Measurements from ENCODE around the gene AGBL1. TPM values are rescaled to one million over a fixed set of nuclear protein-coding genes. Genes with fewer than 3 reads are reported as not detected.

AGBL1 gene
- total RNA-seq, 6 experiments from 2014 or later: not detected

DNA sequence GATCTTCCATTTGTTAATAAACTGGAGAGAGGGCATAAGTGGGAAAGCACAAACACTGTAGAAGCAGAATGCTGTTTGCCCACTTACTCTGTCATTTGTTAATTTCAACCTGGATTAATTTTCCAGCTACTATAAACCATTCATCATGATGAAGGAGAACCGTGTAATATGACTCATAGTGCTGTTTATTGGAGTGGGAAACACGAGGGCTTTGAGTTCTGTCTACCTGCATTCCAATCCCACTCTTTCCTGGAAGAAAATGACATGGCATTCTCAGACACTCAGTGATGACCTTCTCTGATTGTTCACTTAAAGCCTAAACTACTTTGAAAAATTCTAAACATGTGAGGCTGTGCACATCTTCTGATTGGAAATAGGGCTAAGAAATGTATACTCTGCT lies 826.7 kb downstream of the AGBL1 start:
- DNase-seq: no peak
- H3K4me1 Mint-ChIP-seq (ENCODE audit: low read depth): no peaks in the 10 kb centered on the region
- no peak overlapping the region for H3K27ac Mint-ChIP-seq
- TF ChIP-seq, protein P1, sequence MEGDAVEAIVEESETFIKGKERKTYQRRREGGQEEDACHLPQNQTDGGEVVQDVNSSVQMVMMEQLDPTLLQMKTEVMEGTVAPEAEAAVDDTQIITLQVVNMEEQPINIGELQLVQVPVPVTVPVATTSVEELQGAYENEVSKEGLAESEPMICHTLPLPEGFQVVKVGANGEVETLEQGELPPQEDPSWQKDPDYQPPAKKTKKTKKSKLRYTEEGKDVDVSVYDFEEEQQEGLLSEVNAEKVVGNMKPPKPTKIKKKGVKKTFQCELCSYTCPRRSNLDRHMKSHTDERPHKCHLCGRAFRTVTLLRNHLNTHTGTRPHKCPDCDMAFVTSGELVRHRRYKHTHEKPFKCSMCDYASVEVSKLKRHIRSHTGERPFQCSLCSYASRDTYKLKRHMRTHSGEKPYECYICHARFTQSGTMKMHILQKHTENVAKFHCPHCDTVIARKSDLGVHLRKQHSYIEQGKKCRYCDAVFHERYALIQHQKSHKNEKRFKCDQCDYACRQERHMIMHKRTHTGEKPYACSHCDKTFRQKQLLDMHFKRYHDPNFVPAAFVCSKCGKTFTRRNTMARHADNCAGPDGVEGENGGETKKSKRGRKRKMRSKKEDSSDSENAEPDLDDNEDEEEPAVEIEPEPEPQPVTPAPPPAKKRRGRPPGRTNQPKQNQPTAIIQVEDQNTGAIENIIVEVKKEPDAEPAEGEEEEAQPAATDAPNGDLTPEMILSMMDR (IDR thresholded peaks at IDR 0.05): no peak
- H3K9me3 Mint-ChIP-seq: peaks cover 22% of the 10 kb centered on the region
- no peak overlapping the region for H3K4me3 Mint-ChIP-seq
- H3K36me3 Mint-ChIP-seq (ENCODE audit: low read depth): no peaks in the 10 kb centered on the region
- peaks cover 1% of the 10 kb centered on the region for H3K27me3 Mint-ChIP-seq (ENCODE audit: insufficient read depth)

DNA sequence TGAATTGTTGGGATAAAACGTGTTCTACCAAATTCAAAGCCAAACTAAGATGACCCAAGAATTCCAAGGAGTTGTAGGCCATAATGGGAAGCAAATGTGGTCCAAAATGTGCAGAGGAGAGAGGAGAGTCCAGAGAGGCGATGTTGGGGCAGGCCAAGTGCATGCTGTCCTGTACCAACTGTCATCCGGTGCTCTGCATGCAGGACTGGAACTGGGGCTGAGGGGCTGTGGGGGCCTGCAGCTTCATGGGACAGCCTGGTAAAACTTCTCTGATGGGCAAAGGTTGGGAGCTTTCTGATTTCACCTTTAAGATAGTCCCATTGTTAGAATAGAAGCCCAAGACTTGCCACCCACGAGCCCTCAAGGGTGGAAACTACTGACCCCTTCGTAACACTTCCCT lies 831.4 kb downstream of the AGBL1 start:
- peaks cover 1% of the 10 kb centered on the region for H3K27me3 Mint-ChIP-seq (ENCODE audit: insufficient read depth)
- no peak overlapping the region for H3K27ac Mint-ChIP-seq
- peaks cover 8% of the 10 kb centered on the region for H3K9me3 Mint-ChIP-seq
- no peaks in the 10 kb centered on the region for H3K36me3 Mint-ChIP-seq (ENCODE audit: low read depth)
- no peak for DNase-seq
- TF ChIP-seq, protein P1 (IDR thresholded peaks at IDR 0.05): no peak
- no peaks in the 10 kb centered on the region for H3K4me1 Mint-ChIP-seq (ENCODE audit: low read depth)
- H3K4me3 Mint-ChIP-seq: no peak overlapping the region

DNA sequence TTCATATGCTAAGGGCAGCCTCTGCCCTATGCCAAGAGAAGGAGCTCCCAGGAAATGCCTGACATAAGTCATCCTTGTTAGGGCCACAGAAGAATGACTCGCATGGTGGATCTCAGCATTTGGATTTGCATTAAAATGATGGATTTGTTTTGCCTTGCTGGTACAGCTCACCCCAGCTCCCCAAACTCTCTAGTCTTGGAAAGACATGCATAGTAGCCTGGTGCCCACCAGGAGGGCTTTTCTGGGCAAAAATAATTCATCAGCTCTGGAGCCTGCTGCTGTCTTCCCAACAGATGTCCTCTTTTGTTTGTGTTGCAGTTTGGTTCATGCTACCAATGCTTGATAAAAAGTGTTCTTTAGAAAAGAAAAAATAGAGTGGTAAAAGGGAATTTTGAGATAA lies 833.0 kb downstream of the AGBL1 start:
- no peaks in the 10 kb centered on the region for H3K4me1 Mint-ChIP-seq (ENCODE audit: low read depth)
- no peak for DNase-seq
- no peak overlapping the region for H3K4me3 Mint-ChIP-seq
- H3K27ac Mint-ChIP-seq: no peak overlapping the region
- H3K27me3 Mint-ChIP-seq (ENCODE audit: insufficient read depth): no peaks in the 10 kb centered on the region; the same call in 1 of the 2 replicates
- H3K9me3 Mint-ChIP-seq: peaks cover 8% of the 10 kb centered on the region
- TF ChIP-seq, protein P1 (IDR thresholded peaks at IDR 0.05): no peak
- H3K36me3 Mint-ChIP-seq (ENCODE audit: low read depth): no peaks in the 10 kb centered on the region

DNA sequence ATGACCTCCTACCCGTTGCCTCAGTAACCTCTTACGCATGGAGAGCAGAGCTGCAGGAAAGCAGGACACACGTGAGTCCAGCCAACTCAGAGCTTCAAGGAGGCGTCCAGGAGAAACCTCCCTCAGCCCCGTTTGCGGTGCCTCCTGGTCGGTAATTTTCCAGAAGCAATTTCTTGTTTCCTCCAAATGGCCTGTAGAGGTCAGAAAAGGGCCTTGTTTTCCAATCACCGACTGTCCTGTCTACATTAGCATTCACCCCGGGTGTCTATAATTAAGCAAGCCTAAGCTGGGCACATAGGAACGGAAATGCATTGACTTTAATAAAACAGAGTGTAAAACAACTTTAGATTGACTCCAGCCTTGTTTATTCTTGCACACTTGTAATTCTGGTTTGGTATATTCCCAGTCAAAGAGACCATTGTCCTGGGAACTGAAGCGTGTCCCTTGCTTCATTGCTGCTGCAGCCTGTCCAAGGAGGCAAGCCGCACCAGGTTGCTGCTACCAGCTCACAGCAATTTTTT lies 836.2 kb downstream of the AGBL1 start:
- peaks cover 8% of the 10 kb centered on the region for H3K9me3 Mint-ChIP-seq
- DNase-seq: peak; percentile 49
- no peaks in the 10 kb centered on the region for H3K4me1 Mint-ChIP-seq (ENCODE audit: low read depth)
- H3K27ac Mint-ChIP-seq: no peak overlapping the region
- TF ChIP-seq, protein P1 (IDR thresholded peaks at IDR 0.05): peak; percentile 71
- H3K36me3 Mint-ChIP-seq (ENCODE audit: low read depth): no peaks in the 10 kb centered on the region
- no peaks in the 10 kb centered on the region; the same call in 1 of the 2 replicates for H3K27me3 Mint-ChIP-seq (ENCODE audit: insufficient read depth)
- no peak overlapping the region for H3K4me3 Mint-ChIP-seq

DNA sequence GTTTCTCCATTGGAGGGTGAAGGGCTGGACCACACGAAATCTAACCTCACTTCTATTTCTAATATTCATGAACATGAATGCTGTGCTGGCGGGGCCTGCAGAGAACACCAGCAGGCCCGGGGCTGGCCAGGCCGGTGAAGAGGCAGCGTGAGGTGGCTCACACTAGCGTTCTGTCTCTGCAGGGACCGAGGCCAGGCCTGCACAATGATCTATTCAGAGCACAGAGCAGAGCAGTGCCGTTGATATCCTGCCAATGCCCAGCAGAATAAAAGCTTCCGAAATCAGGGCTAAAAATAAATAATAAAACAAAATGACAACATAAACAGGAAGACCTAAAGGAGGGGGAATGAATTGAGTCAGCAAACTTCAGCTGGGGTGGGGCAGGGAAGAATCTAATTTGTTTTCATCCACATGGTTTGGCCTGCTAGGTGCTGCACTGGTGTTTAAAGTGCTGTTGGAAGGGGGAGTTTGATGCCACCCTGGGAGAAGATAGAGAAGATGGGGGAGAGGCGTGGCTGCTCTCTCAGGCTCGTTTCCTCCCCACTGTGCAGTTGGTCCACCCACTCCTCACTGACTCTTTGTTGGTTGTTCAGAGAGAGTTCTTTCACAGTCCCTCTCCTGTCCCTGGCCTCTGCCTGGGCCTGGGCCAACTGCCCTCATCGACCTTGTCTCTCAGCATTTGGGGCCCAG lies 837.1 kb downstream of the AGBL1 start:
- no peaks in the 10 kb centered on the region for H3K4me1 Mint-ChIP-seq (ENCODE audit: low read depth)
- H3K9me3 Mint-ChIP-seq: peaks cover 2% of the 10 kb centered on the region
- H3K27ac Mint-ChIP-seq: no peak overlapping the region
- no peak for DNase-seq
- no peaks in the 10 kb centered on the region for H3K36me3 Mint-ChIP-seq (ENCODE audit: low read depth)
- TF ChIP-seq, protein P1 (IDR thresholded peaks at IDR 0.05): no peak
- no peaks in the 10 kb centered on the region; the same call in 1 of the 2 replicates for H3K27me3 Mint-ChIP-seq (ENCODE audit: insufficient read depth)
- no peak overlapping the region for H3K4me3 Mint-ChIP-seq

Measured in HFFc6 (cell line).